Osteoblast (primary cell): ENCODE results near the gene GCKR. TPM values are rescaled to one million over a fixed set of nuclear protein-coding genes. Genes with fewer than 3 reads are reported as not detected.

Experiments used
- DNase-seq: peaks from one replicate; pipeline ENCODE4 v3.0.0; 2011; ENCODE audit warnings: low spot score, mixed read lengths; ENCODE audit not compliant: insufficient read length; ENCODE audit errors: missing footprints
- H2AFZ ChIP-seq: 2 replicates; pipeline ENCODE4 v1.6.0; 2011; ENCODE audit warnings: mild to moderate bottlenecking, low read length
- H3K27ac ChIP-seq: 2 replicates; pipeline ENCODE4 v1.5.1; 2011; ENCODE audit warnings: mild to moderate bottlenecking, low read depth, low read length, moderate library complexity
- H3K27me3 ChIP-seq: 2 replicates; pipeline ENCODE4 v1.6.0; 2012; ENCODE audit warnings: mild to moderate bottlenecking, control low read depth, inconsistent platforms, low read length, moderate library complexity; ENCODE audit not compliant: insufficient read depth
- H3K36me3 ChIP-seq: 2 replicates; pipeline ENCODE4 v1.5.1; 2011; ENCODE audit warnings: mild to moderate bottlenecking, low read length, control low read depth, moderate library complexity; ENCODE audit not compliant: insufficient read depth
- H3K4me1 ChIP-seq: 2 replicates; pipeline ENCODE4 v1.5.1; 2011; ENCODE audit warnings: mild to moderate bottlenecking, low read length, control low read depth, moderate library complexity; ENCODE audit not compliant: insufficient read depth
- H3K4me2 ChIP-seq: 2 replicates; pipeline ENCODE4 v1.6.0; 2011; ENCODE audit warnings: mild to moderate bottlenecking, low read length; ENCODE audit not compliant: insufficient read depth
- H3K4me3 ChIP-seq: fragments of 200-600 bp; sonication (generic); 3 replicates; pipeline ENCODE4 v1.5.1; 2012; ENCODE audit warnings: mild to moderate bottlenecking, low read length, inconsistent platforms; ENCODE audit not compliant: insufficient read depth
- H3K79me2 ChIP-seq: 2 replicates; pipeline ENCODE4 v1.6.0; 2012; ENCODE audit warnings: mild to moderate bottlenecking, low read length, control low read depth, inconsistent platforms; ENCODE audit not compliant: insufficient read depth
- H3K9me3 ChIP-seq: 2 replicates; pipeline ENCODE4 v1.5.1; 2011; ENCODE audit warnings: low read depth, low read length, control low read depth
- H4K20me1 ChIP-seq: 2 replicates; pipeline ENCODE4 v1.6.0; 2012; ENCODE audit warnings: mild to moderate bottlenecking, low read length, control low read depth; ENCODE audit not compliant: insufficient read depth
- total RNA-seq: library from RNA; depleted of rRNA; stranded (reverse); fragments of >200 nt; gene quantifications from 2 replicates; pipeline ENCODE4 v1.2.3, GENCODE V29; 2012
- TF ChIP-seq, protein P1 (sequence below): IDR thresholded peaks from 2 replicates; pipeline ENCODE4 v1.5.1; 2011; ENCODE audit warnings: mild to moderate bottlenecking, low read depth, low read length, moderate library complexity; ENCODE audit errors: extremely low read depth

Gene GCKR, protein sequence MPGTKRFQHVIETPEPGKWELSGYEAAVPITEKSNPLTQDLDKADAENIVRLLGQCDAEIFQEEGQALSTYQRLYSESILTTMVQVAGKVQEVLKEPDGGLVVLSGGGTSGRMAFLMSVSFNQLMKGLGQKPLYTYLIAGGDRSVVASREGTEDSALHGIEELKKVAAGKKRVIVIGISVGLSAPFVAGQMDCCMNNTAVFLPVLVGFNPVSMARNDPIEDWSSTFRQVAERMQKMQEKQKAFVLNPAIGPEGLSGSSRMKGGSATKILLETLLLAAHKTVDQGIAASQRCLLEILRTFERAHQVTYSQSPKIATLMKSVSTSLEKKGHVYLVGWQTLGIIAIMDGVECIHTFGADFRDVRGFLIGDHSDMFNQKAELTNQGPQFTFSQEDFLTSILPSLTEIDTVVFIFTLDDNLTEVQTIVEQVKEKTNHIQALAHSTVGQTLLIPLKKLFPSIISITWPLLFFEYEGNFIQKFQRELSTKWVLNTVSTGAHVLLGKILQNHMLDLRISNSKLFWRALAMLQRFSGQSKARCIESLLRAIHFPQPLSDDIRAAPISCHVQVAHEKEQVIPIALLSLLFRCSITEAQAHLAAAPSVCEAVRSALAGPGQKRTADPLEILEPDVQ
- total RNA-seq, result 1.2 and 1.4 TPM in 2 replicates

DNA sequence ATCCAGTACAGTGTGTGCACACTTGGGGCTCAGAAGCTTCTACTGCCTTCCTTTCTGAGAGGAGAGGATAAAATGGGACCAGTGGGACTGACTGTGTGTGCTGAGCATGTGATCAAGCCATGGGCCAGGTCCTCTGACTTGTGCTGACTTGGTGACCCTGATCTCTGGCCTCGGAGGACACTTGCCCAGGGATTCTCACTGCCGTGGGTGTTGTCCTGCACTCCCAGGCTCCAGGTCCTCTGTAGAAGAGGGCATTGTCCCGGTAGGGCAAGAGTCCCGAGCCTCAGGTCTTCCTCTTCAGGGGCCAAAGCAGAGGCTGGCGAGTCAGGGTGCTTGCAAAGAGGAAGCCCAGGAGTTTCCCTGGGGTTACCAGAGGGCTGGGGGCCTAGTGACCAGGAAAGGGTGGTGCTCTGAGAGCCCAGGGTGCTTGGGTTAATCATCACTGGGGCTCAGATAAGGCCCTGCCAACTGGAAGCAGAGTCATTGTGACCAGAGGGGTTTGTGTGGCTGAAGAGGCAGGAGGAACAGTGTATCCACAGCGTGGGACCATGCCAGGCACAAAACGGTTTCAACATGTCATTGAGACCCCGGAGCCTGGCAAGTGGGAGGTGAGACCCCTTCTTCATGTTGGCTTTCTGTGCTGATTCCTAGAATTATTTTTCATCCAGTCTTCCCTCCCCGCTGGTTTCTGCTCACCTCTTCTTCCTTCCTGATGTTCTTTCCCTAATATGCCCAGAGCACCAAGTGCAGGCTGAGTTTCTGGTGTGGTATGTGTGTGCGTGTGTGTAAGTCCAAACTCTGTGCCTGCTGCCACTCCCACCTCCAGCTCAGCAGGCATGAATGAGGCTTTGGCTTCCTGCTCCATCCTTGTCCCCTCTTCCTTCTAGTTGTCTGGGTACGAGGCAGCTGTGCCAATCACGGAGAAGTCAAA, at the start of gene GCKR:
Gene GCKR, plus strand, starts transcription at position 483 of the 931 bp plus-strand sequence. Its CDS starts 66 bp downstream, at position 549.
- peaks cover 24% of the 10 kb centered on the region for H3K4me1 ChIP-seq
- peak within 1 kb of the TSS; percentile 76 for H3K4me3 ChIP-seq
- TF ChIP-seq, protein P1, sequence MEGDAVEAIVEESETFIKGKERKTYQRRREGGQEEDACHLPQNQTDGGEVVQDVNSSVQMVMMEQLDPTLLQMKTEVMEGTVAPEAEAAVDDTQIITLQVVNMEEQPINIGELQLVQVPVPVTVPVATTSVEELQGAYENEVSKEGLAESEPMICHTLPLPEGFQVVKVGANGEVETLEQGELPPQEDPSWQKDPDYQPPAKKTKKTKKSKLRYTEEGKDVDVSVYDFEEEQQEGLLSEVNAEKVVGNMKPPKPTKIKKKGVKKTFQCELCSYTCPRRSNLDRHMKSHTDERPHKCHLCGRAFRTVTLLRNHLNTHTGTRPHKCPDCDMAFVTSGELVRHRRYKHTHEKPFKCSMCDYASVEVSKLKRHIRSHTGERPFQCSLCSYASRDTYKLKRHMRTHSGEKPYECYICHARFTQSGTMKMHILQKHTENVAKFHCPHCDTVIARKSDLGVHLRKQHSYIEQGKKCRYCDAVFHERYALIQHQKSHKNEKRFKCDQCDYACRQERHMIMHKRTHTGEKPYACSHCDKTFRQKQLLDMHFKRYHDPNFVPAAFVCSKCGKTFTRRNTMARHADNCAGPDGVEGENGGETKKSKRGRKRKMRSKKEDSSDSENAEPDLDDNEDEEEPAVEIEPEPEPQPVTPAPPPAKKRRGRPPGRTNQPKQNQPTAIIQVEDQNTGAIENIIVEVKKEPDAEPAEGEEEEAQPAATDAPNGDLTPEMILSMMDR, result no peak
- H3K79me2 ChIP-seq, result peaks cover 3% of the 10 kb centered on the region
- no peaks in the 10 kb centered on the region for H3K27me3 ChIP-seq
- peak within 1 kb of the TSS; percentile 96 for H3K4me2 ChIP-seq
- no peaks in the 10 kb centered on the region for H4K20me1 ChIP-seq
- peak; percentile 91 for DNase-seq
- peak within 1 kb of the TSS; percentile 43 for H2AFZ ChIP-seq
- peaks cover 8% of the 10 kb centered on the region for H3K36me3 ChIP-seq
- peak within 1 kb of the TSS; percentile 37 for H3K27ac ChIP-seq
- no peaks in the 10 kb centered on the region for H3K9me3 ChIP-seq

DNA sequence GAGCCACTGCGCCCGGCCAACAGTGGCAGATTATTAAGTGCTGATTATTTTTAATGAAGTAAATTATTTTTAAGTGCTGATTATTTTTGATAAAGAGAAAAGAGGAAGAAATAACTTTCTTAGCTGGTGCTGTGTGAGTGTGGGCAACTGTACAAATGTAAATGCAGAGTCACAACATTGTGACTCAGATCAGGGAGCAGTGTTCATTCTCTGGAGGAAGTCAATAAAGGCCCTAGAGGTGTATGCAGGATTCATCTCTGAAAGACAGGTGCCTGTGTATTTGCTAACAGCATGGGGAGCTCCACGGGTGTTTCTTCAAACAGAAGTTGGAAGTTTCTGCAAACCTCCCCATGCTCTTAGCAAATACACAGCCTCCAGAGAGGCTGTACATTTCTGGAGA, 48.3 kb upstream of the GCKR start:
- Histone ChIP-seq H2AFZ (no peak overlapping the region), H3K27me3 (no peaks in the 10 kb centered on the region), H3K4me1 (no peaks in the 10 kb centered on the region), H3K9me3 (no peaks in the 10 kb centered on the region), H3K27ac (no peak overlapping the region), H3K4me3 (no peak overlapping the region), H3K36me3 (peaks cover 46% of the 10 kb centered on the region), H3K4me2 (no peak overlapping the region), H4K20me1 (no peaks in the 10 kb centered on the region), H3K79me2 (no peaks in the 10 kb centered on the region)
- TF ChIP-seq, protein P1, result no peak
- DNase-seq, result no peak

DNA sequence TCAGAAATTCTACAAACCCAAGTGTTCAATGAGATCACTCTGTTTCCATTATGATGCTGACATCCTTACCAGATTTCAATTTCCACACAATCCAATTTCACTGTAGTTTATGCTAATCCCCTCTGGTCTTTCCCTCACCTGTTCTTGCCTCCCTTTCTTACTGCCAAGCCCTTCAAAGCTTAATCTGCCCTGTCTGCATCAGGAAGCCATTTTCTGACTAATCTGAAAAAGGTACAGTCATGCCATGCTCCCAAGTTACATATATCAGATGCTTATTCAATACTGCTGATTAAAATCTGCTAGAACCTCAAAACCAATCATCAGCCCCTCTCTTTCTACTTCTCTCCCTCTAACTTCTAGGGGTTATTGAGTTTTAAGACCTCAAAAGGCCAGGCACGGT, 45.5 kb upstream of the GCKR start:
- Histone ChIP-seq H3K27ac (no peak overlapping the region), H3K9me3 (no peaks in the 10 kb centered on the region), H3K4me3 (no peak overlapping the region), H3K4me1 (no peaks in the 10 kb centered on the region), H3K27me3 (no peaks in the 10 kb centered on the region), H3K36me3 (peaks cover 39% of the 10 kb centered on the region), H3K4me2 (no peak overlapping the region), H4K20me1 (no peaks in the 10 kb centered on the region), H2AFZ (no peak overlapping the region), H3K79me2 (no peaks in the 10 kb centered on the region)
- DNase-seq, result no peak
- TF ChIP-seq, protein P1, result no peak
